NCI-H510A (cell line): ENCODE measurements around the gene DENND1A.
"Not testable (repeated sequence)": the region's sequence is repeated elsewhere in the genome, so short reads cannot be mapped to it uniquely, and the experiment has no call there.

Experiments used
- DNase-seq: peaks from one replicate; lab custom pipeline; 2025; lab: John Stamatoyannopoulos, UW

Gene DENND1A

DNA sequence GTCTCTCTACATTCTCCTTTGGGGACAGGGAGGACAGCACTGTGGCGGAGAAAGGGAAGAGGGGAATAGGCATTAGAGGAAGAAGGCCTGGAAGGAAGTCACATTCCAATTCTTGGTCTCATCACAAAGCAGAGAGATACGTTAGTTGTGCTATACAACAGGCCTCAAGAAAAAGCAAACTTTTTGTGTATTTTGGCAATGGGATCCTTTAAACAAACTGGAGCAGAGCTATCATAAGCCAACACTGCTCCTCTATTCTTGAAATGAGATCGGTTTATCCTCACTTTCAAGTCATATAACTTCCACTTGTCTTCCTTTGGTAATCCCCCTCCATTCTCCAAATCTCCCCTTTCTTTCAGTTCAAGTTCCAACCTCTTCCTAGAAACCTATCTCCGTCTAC, 6.5 kb downstream of the DENND1A start:
- DNase-seq: no peak

- DNase-seq: no peak
These were observed 7.0 kb downstream of the DENND1A start for GRCh38 chr9:123922911-123923310.

GRCh38 chr9:123922431-123922830, 7.5 kb downstream of the DENND1A start:
- no peak for DNase-seq

- DNase-seq: no peak
These were observed 15.3 kb downstream of the DENND1A start for GRCh38 chr9:123914517-123915196.

- DNase-seq: no peak
These were observed 17.6 kb downstream of the DENND1A start for GRCh38 chr9:123912167-123912897.

DNA sequence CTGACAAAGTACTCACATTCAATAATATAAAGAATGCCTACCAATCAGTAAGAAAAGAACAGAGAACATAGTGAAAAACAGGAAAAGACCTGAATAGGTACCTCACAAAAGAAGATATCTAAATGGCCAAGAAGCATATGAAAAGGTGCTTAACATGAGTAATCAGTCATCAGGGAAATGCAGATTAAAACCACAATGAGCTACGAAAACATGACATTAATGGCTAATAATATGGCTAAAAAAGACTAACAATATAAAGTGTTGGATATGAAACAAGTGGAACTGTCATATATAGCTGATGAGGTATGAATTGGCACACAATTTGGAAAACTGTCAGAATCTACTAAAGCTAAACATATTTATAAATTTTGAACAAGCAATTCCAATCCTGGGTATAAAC, 18.9 kb downstream of the DENND1A start:
- DNase-seq: no peak

- not testable (repeated sequence) for DNase-seq
These were observed 20.7 kb downstream of the DENND1A start for GRCh38 chr9:123909192-123909591.

- not testable (repeated sequence) for DNase-seq
These were observed 26.4 kb downstream of the DENND1A start for GRCh38 chr9:123903550-123903949.

DNA sequence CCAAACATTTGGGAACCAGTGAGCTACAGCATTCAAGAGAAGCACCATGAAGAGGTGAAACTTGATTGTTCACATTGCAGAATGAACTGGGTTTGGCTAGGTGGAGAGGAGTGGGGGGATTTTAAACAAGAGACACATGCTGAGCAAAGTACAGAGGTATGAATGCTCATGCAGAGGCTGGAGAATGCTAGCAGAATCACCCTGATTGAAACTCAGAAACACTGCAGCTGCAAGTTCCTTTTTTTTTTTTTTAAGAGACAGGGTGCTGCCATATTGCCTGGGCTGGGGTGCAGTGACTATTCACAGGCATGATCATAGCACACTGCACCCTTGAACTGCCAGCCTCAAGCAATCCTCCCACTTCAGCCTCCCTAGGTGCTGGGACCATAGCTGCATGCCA, 35.1 kb downstream of the DENND1A start:
- DNase-seq: no peak

GRCh38 chr9:123893831-123894460, 36.0 kb downstream of the DENND1A start:
- DNase-seq: no peak

DNA sequence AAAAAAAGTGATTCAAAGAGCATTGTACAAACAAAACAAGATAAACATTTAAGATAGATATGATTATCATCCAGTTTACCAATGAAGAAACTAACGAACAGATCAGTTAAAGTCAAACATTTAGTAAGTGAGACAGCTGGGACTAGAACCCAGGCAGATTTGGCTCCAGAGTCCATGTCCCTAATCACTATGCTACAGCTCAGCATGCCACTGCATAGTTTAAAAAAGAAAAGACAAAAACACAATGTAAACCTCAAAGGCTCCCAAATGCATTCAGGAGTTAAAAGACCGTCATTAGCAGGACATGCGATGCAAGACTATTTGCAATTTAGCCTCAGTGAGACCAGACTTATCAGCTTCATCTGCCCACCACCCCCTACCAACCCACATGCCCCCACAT, 36.8 kb downstream of the DENND1A start:
- DNase-seq: no peak

DNA sequence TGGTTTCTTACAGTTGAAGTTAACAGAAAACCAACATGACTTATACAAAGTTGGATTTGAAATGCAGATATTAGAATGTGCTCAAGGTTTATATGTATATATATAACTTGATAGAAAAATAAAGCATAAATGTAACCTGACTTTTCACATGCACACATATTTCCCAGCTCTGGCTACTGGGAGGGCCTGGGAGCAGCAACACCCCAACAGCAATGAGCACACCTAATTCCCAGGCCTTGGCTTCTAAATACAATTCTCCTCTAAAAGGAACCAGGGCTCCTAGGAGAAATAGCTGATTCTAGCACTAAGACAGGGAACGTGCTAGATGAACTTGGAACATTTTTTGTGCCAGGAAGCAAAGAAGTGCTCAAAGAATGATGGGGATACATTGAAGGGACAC, 42.1 kb downstream of the DENND1A start:
- no peak for DNase-seq

- not testable (repeated sequence) for DNase-seq
These were observed 44.1 kb downstream of the DENND1A start for GRCh38 chr9:123885834-123886233.

GRCh38 chr9:123883634-123884033, 46.3 kb downstream of the DENND1A start:
- no peak for DNase-seq

DNA sequence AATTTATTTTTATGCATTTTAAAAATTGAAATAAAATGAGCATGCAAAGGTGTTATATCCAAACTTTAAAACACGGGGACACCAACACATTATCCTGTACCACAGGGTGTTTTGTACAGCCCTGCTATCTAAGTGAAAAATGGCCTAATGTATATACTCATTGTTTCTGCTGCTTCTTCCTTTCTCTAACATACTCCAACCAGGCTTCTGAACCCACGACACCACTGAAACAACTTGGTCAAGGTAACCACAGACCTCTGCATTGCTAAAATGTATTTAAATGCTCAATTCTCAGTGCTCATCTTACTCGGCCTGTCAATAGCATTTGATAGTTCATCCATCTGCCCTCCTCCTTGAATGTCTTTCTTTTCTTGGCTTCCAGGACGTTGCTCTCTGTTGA, 48.3 kb downstream of the DENND1A start:
- no peak for DNase-seq

DNA sequence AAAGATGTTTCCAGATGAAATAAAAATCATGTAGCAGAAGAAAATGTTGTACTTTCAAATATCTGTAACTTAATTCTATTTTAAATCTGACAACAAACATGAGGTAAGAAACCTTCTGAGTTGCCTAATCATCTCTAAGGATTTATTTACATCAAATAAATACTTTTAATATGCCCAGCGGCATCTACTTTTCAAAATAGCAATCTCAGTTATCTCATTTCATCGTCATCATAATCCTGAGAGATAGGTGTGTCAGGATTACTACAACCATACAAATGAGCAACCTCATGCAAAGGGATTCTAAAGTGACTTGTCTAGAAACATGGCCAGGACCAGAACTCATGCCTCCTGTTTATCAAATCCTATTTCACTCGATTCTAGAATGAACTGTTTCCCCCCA, 49.5 kb downstream of the DENND1A start:
- DNase-seq: no peak

DNA sequence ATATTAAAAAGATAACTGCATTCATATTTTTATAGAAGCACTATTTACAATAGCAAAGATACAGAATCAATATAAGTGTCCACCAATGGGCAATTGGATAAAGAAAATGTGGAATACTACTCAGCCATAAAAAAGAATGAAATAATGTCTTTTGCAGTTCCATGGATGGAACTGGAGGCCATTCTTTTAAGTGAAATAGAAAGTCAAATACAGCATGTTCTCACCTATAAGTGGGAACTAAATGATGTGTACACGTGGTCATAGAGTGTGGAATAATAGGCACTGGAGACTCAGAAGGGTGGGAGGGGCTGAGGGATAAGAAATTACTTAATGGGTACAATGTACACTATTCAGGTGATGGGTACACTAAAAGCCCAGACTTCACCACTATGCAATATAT, 53.2 kb downstream of the DENND1A start:
- no peak for DNase-seq

- no peak for DNase-seq
These were observed 57.2 kb downstream of the DENND1A start for GRCh38 chr9:123872710-123873109.

GRCh38 chr9:123871781-123872180, 58.1 kb downstream of the DENND1A start:
- no peak for DNase-seq

DNA sequence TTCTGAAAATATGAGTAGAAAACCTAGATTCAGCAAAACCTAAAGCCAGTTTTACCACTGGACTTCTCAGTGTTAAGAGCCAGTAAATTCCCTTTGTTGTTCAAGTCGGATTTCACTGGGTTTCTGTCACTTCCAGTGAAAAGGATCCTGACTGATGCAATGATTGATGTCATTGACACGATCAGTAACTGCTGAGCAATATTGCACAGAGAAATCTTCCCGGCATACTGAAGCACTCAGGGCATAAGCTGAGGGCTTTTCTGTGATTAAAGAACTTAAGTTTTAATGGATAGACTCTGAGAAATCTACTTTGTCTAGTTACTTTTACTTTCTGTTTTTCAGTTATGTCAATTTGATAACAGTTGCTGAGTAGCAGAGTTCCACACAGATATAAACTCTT, 61.9 kb downstream of the DENND1A start:
- DNase-seq: no peak

GRCh38 chr9:123867034-123867433, 62.9 kb downstream of the DENND1A start:
- DNase-seq: no peak

DNA sequence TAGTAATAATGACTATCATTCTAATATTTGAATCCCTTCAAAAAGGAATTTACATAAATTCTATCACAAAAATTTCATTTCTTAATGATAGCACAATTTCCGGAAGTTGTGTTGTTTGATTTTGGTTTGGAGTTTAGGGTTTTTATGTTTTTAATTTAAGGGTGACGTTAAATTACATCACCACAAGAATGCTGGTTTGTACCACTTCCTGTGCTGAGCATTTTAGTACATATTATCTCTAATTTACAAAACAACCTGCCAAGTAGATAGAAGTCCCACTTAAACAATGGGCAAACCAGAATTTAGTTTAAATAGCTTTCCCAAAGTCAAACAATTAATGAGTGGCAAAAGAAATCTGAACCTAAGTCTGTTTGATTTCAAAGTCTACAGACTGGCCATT, 63.4 kb downstream of the DENND1A start:
- no peak for DNase-seq
